GM13976 (cell line): ENCODE measurements around the gene MYO5B.

Experiments used
- DNase-seq: peaks from one replicate; pipeline ENCODE4 v3.0.0; 2012; ENCODE audit warnings: low spot score
- CTCF ChIP-seq: IDR thresholded peaks from 2 replicates; pipeline ENCODE4 v1.5.1; 2012; ENCODE audit warnings: borderline replicate concordance, mild to moderate bottlenecking; ENCODE audit not compliant: insufficient read depth; ENCODE audit errors: extremely low read depth, missing control alignments, control extremely low read depth
- in situ Hi-C: fragments of 300-500 bp; cut with MboI; formaldehyde crosslinking; loops from one replicate; pipeline ENCODE4 v1.12.0; 2022; ENCODE audit warnings: low sequenced_read_pairs, mixed read lengths, inconsistent platforms; ENCODE audit not compliant: unreplicated experiment

The MYO5B gene

GRCh38 chr18:50189160-50189559 lies 5.8 kb downstream of the MYO5B start:
- no peak for TF ChIP-seq CTCF

GRCh38 chr18:50188652-50189051 lies 6.3 kb downstream of the MYO5B start:
- in situ Hi-C loops: no loop called here
- DNase-seq: no peak
- TF ChIP-seq CTCF: no peak

More at GRCh38 chr18:50189160-50189559, 5.8 kb downstream of the MYO5B start:
- DNase-seq: no peak
- in situ Hi-C loops: no loop called here

GRCh38 chr18:50187659-50188058 lies 7.3 kb downstream of the MYO5B start:
- DNase-seq: no peak

GRCh38 chr18:50186385-50186784 lies 8.6 kb downstream of the MYO5B start:
- in situ Hi-C loops: no loop called here
- no peak for DNase-seq
- TF ChIP-seq CTCF: no peak

More at GRCh38 chr18:50187659-50188058, 7.3 kb downstream of the MYO5B start:
- in situ Hi-C loops: no loop called here
- TF ChIP-seq CTCF: no peak

GRCh38 chr18:50183556-50183955 lies 11.4 kb downstream of the MYO5B start:
- in situ Hi-C loops: no loop called here
- TF ChIP-seq CTCF: no peak
- DNase-seq: no peak

- no peak for DNase-seq
- TF ChIP-seq CTCF: no peak
- in situ Hi-C loops: no loop called here
These were observed 12.4 kb downstream of the MYO5B start for GRCh38 chr18:50182511-50182910.

- in situ Hi-C loops: no loop called here
- TF ChIP-seq CTCF: no peak
- no peak for DNase-seq
These were observed 13.4 kb downstream of the MYO5B start for GRCh38 chr18:50181590-50181989.
